H1 (cell line): ENCODE measurements around the gene LTN1. TPM values are rescaled to one million over a fixed set of nuclear protein-coding genes. Genes with fewer than 3 reads are reported as not detected.

Source experiments
- CTCF ChIA-PET: fragments of 300-600 bp; sonication (Branson Sonifier 250); formaldehyde crosslinking; loops from one replicate; lab custom pipeline; 2021; ENCODE audit not compliant: partially characterized antibody; lab: Charles Lee
- POLR2A ChIA-PET: fragments of 300-600 bp; sonication (Branson Sonifier 250); formaldehyde crosslinking; loops from one replicate; lab custom pipeline; 2021; ENCODE audit warnings: inconsistent platforms; ENCODE audit not compliant: partially characterized antibody; lab: Charles Lee
- DNase-seq, 2 experiments: peaks; one replicate each; pipeline versions ENCODE4 v3.0.0 to v3.0.0-alpha.2; 2010 to 2022; ENCODE audit warnings: low spot score in 2 of 2, low read depth in 1 of 2, mixed read lengths in 1 of 2
- FAIRE-seq: peaks from 2 replicates; lab custom pipeline; 2011; peaks lifted over from hg19 to GRCh38; lab: Jason Lieb, UNC
- H2AFZ ChIP-seq: 2 replicates; pipeline ENCODE4 v1.8.1; 2012; ENCODE audit warnings: low read length, inconsistent platforms
- H2AK5ac ChIP-seq: 2 replicates; pipeline ENCODE4 v1.6.1; 2013; ENCODE audit warnings: low read depth, low read length
- H2BK120ac ChIP-seq: replicated peaks from 2 replicates; pipeline ENCODE3; 2013; ENCODE audit warnings: low read depth, low read length, inconsistent platforms
- H2BK12ac ChIP-seq: 2 replicates; pipeline ENCODE4 v1.6.1; 2013; ENCODE audit warnings: low read depth, low read length
- H2BK15ac ChIP-seq: 2 replicates; pipeline ENCODE4 v1.6.1; 2013; ENCODE audit warnings: low read length
- H2BK20ac ChIP-seq: 2 replicates; pipeline ENCODE4 v1.6.1; 2013; ENCODE audit warnings: low read length
- H2BK5ac ChIP-seq: 2 replicates; pipeline ENCODE4 v1.6.1; 2013; ENCODE audit warnings: low read depth, low read length
- H3K14ac ChIP-seq: 2 replicates; pipeline ENCODE4 v1.6.1; 2013; ENCODE audit warnings: inconsistent platforms; ENCODE audit not compliant: insufficient read length
- H3K18ac ChIP-seq: 2 replicates; pipeline ENCODE4 v1.6.1; 2013; ENCODE audit warnings: low read length; ENCODE audit errors: extremely low read depth
- H3K23ac ChIP-seq: 2 replicates; pipeline ENCODE4 v1.6.1; 2013; ENCODE audit warnings: inconsistent platforms; ENCODE audit not compliant: insufficient read length
- H3K23me2 ChIP-seq: 2 replicates; pipeline ENCODE4 v1.6.1; 2013; ENCODE audit warnings: low read depth, low read length
- H3K27ac ChIP-seq: 2 replicates; pipeline ENCODE4 v1.6.1; 2011; ENCODE audit warnings: low read depth, low read length, inconsistent platforms
- H3K27me3 ChIP-seq, 4 experiments: replicated peaks in 1 of 4; 1 replicate in 1 of 4; 2 replicates in 3 of 4; pipeline versions ENCODE4 v1.6.1 to v1.8.1; 2011 to 2013; ENCODE audit warnings: low read length in 3 of 4, mild to moderate bottlenecking in 3 of 4, inconsistent platforms in 2 of 4, mixed read lengths in 2 of 4, moderate library complexity in 1 of 4; ENCODE audit not compliant: control insufficient read depth in 3 of 4, insufficient read depth in 3 of 4; ENCODE audit errors: extremely low read depth in 1 of 4
- H3K36me3 ChIP-seq, 4 experiments: 2 replicates each; pipeline versions ENCODE4 v1.6.1 to v1.8.1; 2011 to 2013; ENCODE audit warnings: mild to moderate bottlenecking in 4 of 4, low read length in 3 of 4, moderate library complexity in 2 of 4, control low read depth in 1 of 4, inconsistent platforms in 1 of 4; ENCODE audit not compliant: insufficient read depth in 4 of 4, control insufficient read depth in 2 of 4
- H3K4ac ChIP-seq: replicated peaks from 2 replicates; pipeline ENCODE3; 2013; ENCODE audit warnings: low read length, low read depth, mixed read lengths, inconsistent platforms; ENCODE audit not compliant: insufficient read length
- H3K4me1 ChIP-seq, 4 experiments: replicated peaks in 1 of 4; 1 replicate in 1 of 4; 2 replicates in 3 of 4; pipeline versions ENCODE4 v1.6.1 to v1.8.1; 2011 to 2013; ENCODE audit warnings: low read length in 3 of 4, inconsistent platforms in 2 of 4, mixed read lengths in 1 of 4; ENCODE audit not compliant: insufficient read depth in 4 of 4, control insufficient read depth in 3 of 4
- H3K4me2 ChIP-seq, 2 experiments: 2 replicates each; pipeline versions ENCODE4 v1.6.1 to v1.8.1; 2011 to 2013; ENCODE audit warnings: low read depth in 2 of 2, low read length in 2 of 2, control low read depth in 1 of 2, inconsistent platforms in 1 of 2, mild to moderate bottlenecking in 1 of 2; ENCODE audit not compliant: insufficient read depth in 1 of 2
- H3K4me3 ChIP-seq, 4 experiments: fragments of 200-600, 300-600 bp in 1 of 4; sonication (generic), shearing (Covaris generic), sonication (Bioruptor Twin) in 1 of 4; 2 replicates each; pipeline versions ENCODE4 v1.5.1 to v1.8.1; 2011 to 2016; ENCODE audit warnings: low read length in 4 of 4, low read depth in 3 of 4, control low read depth in 2 of 4, inconsistent platforms in 2 of 4, mild to moderate bottlenecking in 2 of 4, mixed read lengths in 1 of 4, moderate library complexity in 1 of 4; ENCODE audit not compliant: insufficient read depth in 2 of 4; ENCODE audit errors: extremely low read depth in 1 of 4
- H3K56ac ChIP-seq: replicated peaks from 2 replicates; pipeline ENCODE3; 2013; ENCODE audit warnings: low read depth, mild to moderate bottlenecking, mixed read lengths, low read length, inconsistent platforms; ENCODE audit not compliant: insufficient read length
- H3K79me1 ChIP-seq: 2 replicates; pipeline ENCODE4 v1.6.1; 2013; ENCODE audit warnings: low read depth, low read length, control low read depth
- H3K79me2 ChIP-seq, 2 experiments: 2 replicates each; pipeline versions ENCODE4 v1.6.1 to v1.8.1; 2012 to 2013; ENCODE audit warnings: low read length in 2 of 2, mild to moderate bottlenecking in 2 of 2, inconsistent platforms in 1 of 2; ENCODE audit not compliant: insufficient read depth in 2 of 2, control insufficient read depth in 1 of 2
- H3K9ac ChIP-seq, 4 experiments: replicated peaks in 1 of 4; 1 replicate in 1 of 4; 2 replicates in 3 of 4; pipeline versions ENCODE4 v1.6.1 to v1.8.1; 2011 to 2013; ENCODE audit warnings: low read depth in 3 of 4, low read length in 3 of 4, control low read depth in 2 of 4, mild to moderate bottlenecking in 2 of 4, moderate library complexity in 2 of 4, inconsistent platforms in 1 of 4; ENCODE audit errors: extremely low read depth in 1 of 4
- H3K9me3 ChIP-seq, 2 experiments: 2 replicates each; pipeline versions ENCODE4 v1.6.1 to v1.8.1; 2012 to 2013; ENCODE audit warnings: mild to moderate bottlenecking in 2 of 2, moderate library complexity in 2 of 2, control low read depth in 1 of 2, inconsistent platforms in 1 of 2, low read depth in 1 of 2, low read length in 1 of 2, mixed read lengths in 1 of 2; ENCODE audit not compliant: insufficient read depth in 2 of 2
- H4K20me1 ChIP-seq, 2 experiments: replicated peaks in 1 of 2; 2 replicates each; pipeline versions ENCODE3 to v1.8.1; 2011 to 2013; ENCODE audit warnings: inconsistent platforms in 2 of 2, low read length in 2 of 2, mild to moderate bottlenecking in 1 of 2; ENCODE audit not compliant: insufficient read depth in 2 of 2, control insufficient read depth in 1 of 2
- H4K5ac ChIP-seq: 2 replicates; pipeline ENCODE4 v1.6.1; 2013; ENCODE audit warnings: low read length, low read depth, mixed read lengths, inconsistent platforms; ENCODE audit not compliant: insufficient read length
- H4K8ac ChIP-seq: 2 replicates; pipeline ENCODE4 v1.8.0; 2013; ENCODE audit warnings: mild to moderate bottlenecking, moderate library complexity, low read length, inconsistent platforms; ENCODE audit not compliant: insufficient read depth; ENCODE audit errors: extremely low read depth
- H4K91ac ChIP-seq: replicated peaks from 2 replicates; pipeline ENCODE3; 2013; ENCODE audit warnings: low read length, mixed read lengths, inconsistent platforms; ENCODE audit not compliant: insufficient read length
- CREB1 ChIP-seq: IDR thresholded peaks from 2 replicates; pipeline ENCODE4 v1.6.1; 2012; ENCODE audit warnings: inconsistent platforms
- polyA plus RNA-seq, 7 experiments: library from polyadenylated mRNA; depleted of rRNA in 3 of 7; stranded (reverse) in 5 of 7; unstranded in 2 of 7; fragments of >200 nt in 5 of 7; fragments of 200-250 nt in 2 of 7; gene quantifications; 1 replicate in 5 of 7; 2 replicates in 1 of 7; 4 replicates in 1 of 7; pipeline versions ENCODE4 v1.2.1 to v1.2.3, GENCODE V29; 2011 to 2013; ENCODE audit warnings: missing spikeins in 2 of 7, mixed read lengths in 2 of 7
- total RNA-seq: library from RNA; stranded (reverse); fragmentation: NEBNext Ultra II Directional; extraction: Animal tissue kit (Norgen Biotek cat#: 25700); gene quantifications from 2 replicates; pipeline ENCODE4 v1.2.1, GENCODE V29; 2021

The LTN1 gene
- total and polyA plus RNA-seq, 2 of the 8 experiments (the other 6 are each of a cell fraction or from before 2014, with no cell fraction given), result 3.2 to 23.5 TPM

DNA sequence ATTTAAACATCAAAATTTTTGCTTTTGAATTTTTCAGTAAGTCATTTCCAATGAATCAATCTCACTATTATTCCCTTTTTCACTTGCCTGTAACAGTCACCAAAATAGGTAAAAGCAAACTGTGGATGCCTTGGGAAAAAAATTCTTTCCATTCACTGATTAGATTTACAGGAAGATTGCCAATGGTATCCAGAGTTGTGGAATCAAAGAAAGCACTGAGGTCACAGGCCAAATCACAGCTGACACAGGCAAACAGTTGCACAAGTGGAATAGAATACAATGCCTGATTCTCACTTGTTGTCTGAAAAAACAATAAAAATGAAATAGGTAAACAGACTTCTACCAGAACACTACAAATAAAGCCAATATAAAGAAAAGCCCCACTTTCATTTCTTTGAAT is 48.4 kb downstream of the LTN1 start:
- DNase-seq, result no peak
- H3K4ac ChIP-seq, result no peak overlapping the region

More for the DNA sequence above, 48.4 kb downstream of the LTN1 start:
- H3K36me3 ChIP-seq, result peaks cover 0 to 21% (median 9%) of the 10 kb centered on the region in 4 experiments; a peak in 4 of 8 replicates
- H3K27ac ChIP-seq, result no peak overlapping the region
- H2BK12ac ChIP-seq, result no peak overlapping the region
- H2AK5ac ChIP-seq, result no peak overlapping the region
- no peak overlapping the region for H4K91ac ChIP-seq
- no peaks in the 10 kb centered on the region for H3K27me3 ChIP-seq
- H2BK120ac ChIP-seq, result no peak overlapping the region
- H3K23me2 ChIP-seq, result no peaks in the 10 kb centered on the region
- no peaks in the 10 kb centered on the region for H3K79me1 ChIP-seq
- H2BK20ac ChIP-seq, result no peak overlapping the region
- no peak overlapping the region for H3K18ac ChIP-seq
- H3K4me1 ChIP-seq, result no peaks in the 10 kb centered on the region
- TF ChIP-seq CREB1, result no peak
- no peaks in the 10 kb centered on the region for H3K9me3 ChIP-seq
- H3K56ac ChIP-seq, result no peak overlapping the region
- H3K9ac ChIP-seq, result no peak overlapping the region
- no peak overlapping the region for H3K23ac ChIP-seq
- H3K4me2 ChIP-seq, result no peak overlapping the region
- FAIRE-seq, result no peak
- H2AFZ ChIP-seq, result no peak overlapping the region
- H2BK15ac ChIP-seq, result no peak overlapping the region
- ChIA-PET CTCF (no interaction called here), POLR2A (no interaction called here)
- H4K20me1 ChIP-seq, result no peaks in the 10 kb centered on the region
- H3K79me2 ChIP-seq, result no peaks in the 10 kb centered on the region
- no peak overlapping the region for H3K4me3 ChIP-seq
- no peak overlapping the region for H2BK5ac ChIP-seq
- H4K5ac ChIP-seq, result no peak overlapping the region
- no peak overlapping the region for H3K14ac ChIP-seq
- H4K8ac ChIP-seq, result no peak overlapping the region
